H9 (cell line): Measurements from ENCODE around the gene YIPF2. TPM values are rescaled to one million over a fixed set of nuclear protein-coding genes. Genes with fewer than 3 reads are reported as not detected.
"Not testable (repeated sequence)": the region's sequence is repeated elsewhere in the genome, so short reads cannot be mapped to it uniquely, and the experiment has no call there.

Source experiments
- DNase-seq: peaks from one replicate; pipeline ENCODE4 v3.0.0-alpha.2; 2017
- H2AFZ ChIP-seq: one replicate; pipeline ENCODE4 v1.6.1; 2013; ENCODE audit warnings: mild to moderate bottlenecking, low read length, control low read depth, moderate library complexity
- H2AK5ac ChIP-seq: 2 replicates; pipeline ENCODE4 v1.6.1; 2013; ENCODE audit warnings: low read length, control low read depth, mixed read lengths; ENCODE audit not compliant: insufficient read length
- H2BK120ac ChIP-seq: one replicate; pipeline ENCODE4 v1.6.1; 2013; ENCODE audit warnings: low read depth, mild to moderate bottlenecking, low read length, control low read depth, inconsistent platforms; ENCODE audit not compliant: poor library complexity, severe bottlenecking
- H2BK12ac ChIP-seq: 2 replicates; pipeline ENCODE4 v1.6.1; 2013; ENCODE audit warnings: low read length, control low read depth, mixed read lengths, low read depth; ENCODE audit not compliant: insufficient read length
- H2BK15ac ChIP-seq: 2 replicates; pipeline ENCODE4 v1.6.1; 2013; ENCODE audit warnings: low read depth, low read length, control low read depth
- H2BK20ac ChIP-seq: one replicate; pipeline ENCODE4 v1.6.1; 2013; ENCODE audit warnings: low read depth, mild to moderate bottlenecking, low read length, control low read depth, inconsistent platforms; ENCODE audit not compliant: poor library complexity, severe bottlenecking
- H2BK5ac ChIP-seq: 2 replicates; pipeline ENCODE4 v1.6.1; 2013; ENCODE audit warnings: low read length, control low read depth, mixed read lengths; ENCODE audit not compliant: insufficient read length
- H3K14ac ChIP-seq: 2 replicates; pipeline ENCODE4 v1.6.1; 2013; ENCODE audit warnings: low read length, control low read depth; ENCODE audit not compliant: insufficient read depth
- H3K18ac ChIP-seq: 2 replicates; pipeline ENCODE4 v1.6.1; 2013; ENCODE audit warnings: low read depth, mild to moderate bottlenecking, mixed read lengths, low read length, control low read depth; ENCODE audit not compliant: insufficient read length
- H3K23ac ChIP-seq: 2 replicates; pipeline ENCODE4 v1.6.1; 2013; ENCODE audit warnings: low read length, control low read depth, mixed read lengths, low read depth; ENCODE audit not compliant: insufficient read length
- H3K23me2 ChIP-seq: 2 replicates; pipeline ENCODE4 v1.6.1; 2013; ENCODE audit warnings: low read depth, mild to moderate bottlenecking, mixed read lengths, low read length, control low read depth; ENCODE audit not compliant: insufficient read length, poor library complexity, severe bottlenecking
- H3K27ac ChIP-seq: 2 replicates; pipeline ENCODE4 v1.5.1; 2013; ENCODE audit warnings: low read length, control low read depth, mixed read lengths, low read depth; ENCODE audit not compliant: insufficient read length
- H3K27me3 ChIP-seq: 2 replicates; pipeline ENCODE4 v1.6.1; 2013; ENCODE audit warnings: low read length, control low read depth, inconsistent platforms; ENCODE audit not compliant: insufficient read depth
- H3K4ac ChIP-seq: 2 replicates; pipeline ENCODE4 v1.6.1; 2013; ENCODE audit warnings: low read depth, mild to moderate bottlenecking, control low read depth, inconsistent platforms, low read length, moderate library complexity
- H3K4me1 ChIP-seq: 2 replicates; pipeline ENCODE4 v1.6.1; 2013; ENCODE audit warnings: low read length, control low read depth, inconsistent platforms; ENCODE audit not compliant: insufficient read depth
- H3K4me2 ChIP-seq: 2 replicates; pipeline ENCODE4 v1.6.1; 2013; ENCODE audit warnings: low read length, control low read depth, mixed read lengths; ENCODE audit not compliant: insufficient read length, insufficient read depth
- H3K56ac ChIP-seq: 2 replicates; pipeline ENCODE4 v1.6.1; 2013; ENCODE audit warnings: low read depth, mild to moderate bottlenecking, mixed read lengths, low read length, control low read depth; ENCODE audit not compliant: insufficient read length
- H3K79me1 ChIP-seq: 2 replicates; pipeline ENCODE4 v1.6.1; 2013; ENCODE audit warnings: low read depth, mild to moderate bottlenecking, moderate library complexity, low read length, control low read depth, inconsistent platforms; ENCODE audit not compliant: insufficient read depth, poor library complexity, severe bottlenecking
- H3K79me2 ChIP-seq: 2 replicates; pipeline ENCODE4 v1.6.1; 2013; ENCODE audit warnings: low read length, control low read depth, inconsistent platforms; ENCODE audit not compliant: insufficient read depth
- H3K9ac ChIP-seq: 2 replicates; pipeline ENCODE4 v1.6.1; 2013; ENCODE audit warnings: low read length, control low read depth, mixed read lengths; ENCODE audit not compliant: insufficient read length; ENCODE audit errors: extremely low read depth
- H3K9me3 ChIP-seq: one replicate; pipeline ENCODE4 v1.6.1; 2013; ENCODE audit warnings: low read depth, low read length, inconsistent platforms; ENCODE audit not compliant: control insufficient read depth
- H3T11ph ChIP-seq: one replicate; pipeline ENCODE4 v1.6.1; 2013; ENCODE audit warnings: mild to moderate bottlenecking, low read length, control low read depth, inconsistent platforms
- H4K20me1 ChIP-seq: one replicate; pipeline ENCODE4 v1.6.1; 2013; ENCODE audit not compliant: control insufficient read depth, insufficient read length, insufficient read depth
- H4K5ac ChIP-seq: 2 replicates; pipeline ENCODE4 v1.6.1; 2013; ENCODE audit warnings: low read depth, mild to moderate bottlenecking, mixed read lengths, low read length, control low read depth; ENCODE audit not compliant: insufficient read length
- H4K8ac ChIP-seq: replicated peaks from 2 replicates; pipeline ENCODE4 v1.6.1; 2013; ENCODE audit warnings: low read length, control low read depth, mixed read lengths, low read depth; ENCODE audit not compliant: insufficient read length
- H4K91ac ChIP-seq: 2 replicates; pipeline ENCODE4 v1.6.1; 2013; ENCODE audit warnings: low read depth, mild to moderate bottlenecking, moderate library complexity, mixed read lengths, low read length, control low read depth; ENCODE audit not compliant: insufficient read length
- H3K27ac Mint-ChIP-seq, 3 experiments: 2 replicates in 2 of 3; 3 replicates in 1 of 3; pipeline ENCODE4 v1.8.0; 2020 to 2021; ENCODE audit warnings: mixed read lengths in 3 of 3, mild to moderate bottlenecking in 1 of 3, moderate library complexity in 1 of 3
- H3K27me3 Mint-ChIP-seq: 2 replicates; pipeline ENCODE4 v1.8.0; 2021; ENCODE audit warnings: low read depth, mild to moderate bottlenecking, moderate library complexity, mixed read lengths
- H3K36me3 Mint-ChIP-seq, 3 experiments: 2 replicates in 2 of 3; 3 replicates in 1 of 3; pipeline ENCODE4 v1.8.0; 2020 to 2021; ENCODE audit warnings: low read depth in 3 of 3, mixed read lengths in 3 of 3; ENCODE audit not compliant: insufficient read depth in 1 of 3
- H3K4me1 Mint-ChIP-seq, 2 experiments: 2 replicates each; pipeline ENCODE4 v1.8.0; 2020; ENCODE audit warnings: mixed read lengths in 2 of 2
- H3K4me3 Mint-ChIP-seq, 2 experiments: 2 replicates in 1 of 2; 3 replicates in 1 of 2; pipeline ENCODE4 v1.8.0; 2020 to 2021; ENCODE audit warnings: mild to moderate bottlenecking in 2 of 2, mixed read lengths in 2 of 2, moderate library complexity in 1 of 2
- H3K9me3 Mint-ChIP-seq, 2 experiments: 2 replicates in 1 of 2; 3 replicates in 1 of 2; pipeline ENCODE4 v1.8.0; 2020; ENCODE audit warnings: mild to moderate bottlenecking in 2 of 2, mixed read lengths in 2 of 2, moderate library complexity in 1 of 2
- WGBS: extraction: QIAGEN DNeasy Blood & Tissue Kit; methylation state at CpG from one replicate; pipeline ENCODE4 v1.1.7; 2013; ENCODE audit warnings: missing lambda C conversion rate, low lambda C conversion rate, mixed read lengths; ENCODE audit not compliant: insufficient read length; ENCODE audit errors: extremely low coverage; 5-methylcytosine and 5-hydroxymethylcytosine counted together
- total RNA-seq: library from RNA; stranded (reverse); gene quantifications from 2 replicates; pipeline ENCODE4 v1.2.1, GENCODE V29; 2021
- TF ChIP-seq, protein P1 (sequence below): fragments of 200-600 bp; sonication (generic); conservative IDR thresholded peaks from 3 replicates; pipeline ENCODE4 v1.8.0; 2021; ENCODE audit warnings: antibody characterized with exemption, mild to moderate bottlenecking

The YIPF2 gene
- total RNA-seq, 1 experiment from 2014 or later, result 58.2 TPM

DNA sequence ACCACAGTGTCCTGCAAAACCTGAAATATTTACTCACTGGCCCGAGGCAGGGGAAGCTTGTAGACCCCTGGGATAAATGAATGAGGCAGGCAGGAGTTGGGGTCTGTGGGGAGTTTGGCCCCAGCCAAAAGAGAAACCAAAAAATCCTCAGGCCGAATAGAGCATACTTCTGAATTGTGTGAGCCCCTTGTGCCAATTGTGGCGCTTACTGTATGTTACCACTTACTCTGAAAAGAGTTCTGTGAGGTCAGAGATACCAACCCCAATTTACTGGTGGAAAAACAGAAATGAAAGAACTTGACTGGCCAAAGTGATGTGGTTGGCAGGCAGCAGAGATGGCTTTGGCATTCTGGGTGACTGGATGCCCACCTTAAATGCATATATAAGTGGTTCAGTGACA, 50.2 kb downstream of the YIPF2 start:
- no CpG with 5 or more reads among the region's 3 CpGs for WGBS
- H3K9me3 Mint-ChIP-seq, result no peaks in the 10 kb centered on the region
- H3K4me1 Mint-ChIP-seq, result peaks cover 40 to 45% of the 10 kb centered on the region in 2 experiments
- peaks cover 7% of the 10 kb centered on the region for H3K79me1 ChIP-seq
- H4K5ac ChIP-seq, result no peak overlapping the region
- no peaks in the 10 kb centered on the region for H3K27me3 Mint-ChIP-seq
- H3K4me1 ChIP-seq, result peaks cover 11% of the 10 kb centered on the region; the same call in 1 of the 2 replicates
- H2AK5ac ChIP-seq, result peak overlapping the region; percentile 85
- DNase-seq, result no peak
- H3K14ac ChIP-seq, result no peak overlapping the region
- no peaks in the 10 kb centered on the region for H3K9me3 ChIP-seq
- TF ChIP-seq, protein P1, sequence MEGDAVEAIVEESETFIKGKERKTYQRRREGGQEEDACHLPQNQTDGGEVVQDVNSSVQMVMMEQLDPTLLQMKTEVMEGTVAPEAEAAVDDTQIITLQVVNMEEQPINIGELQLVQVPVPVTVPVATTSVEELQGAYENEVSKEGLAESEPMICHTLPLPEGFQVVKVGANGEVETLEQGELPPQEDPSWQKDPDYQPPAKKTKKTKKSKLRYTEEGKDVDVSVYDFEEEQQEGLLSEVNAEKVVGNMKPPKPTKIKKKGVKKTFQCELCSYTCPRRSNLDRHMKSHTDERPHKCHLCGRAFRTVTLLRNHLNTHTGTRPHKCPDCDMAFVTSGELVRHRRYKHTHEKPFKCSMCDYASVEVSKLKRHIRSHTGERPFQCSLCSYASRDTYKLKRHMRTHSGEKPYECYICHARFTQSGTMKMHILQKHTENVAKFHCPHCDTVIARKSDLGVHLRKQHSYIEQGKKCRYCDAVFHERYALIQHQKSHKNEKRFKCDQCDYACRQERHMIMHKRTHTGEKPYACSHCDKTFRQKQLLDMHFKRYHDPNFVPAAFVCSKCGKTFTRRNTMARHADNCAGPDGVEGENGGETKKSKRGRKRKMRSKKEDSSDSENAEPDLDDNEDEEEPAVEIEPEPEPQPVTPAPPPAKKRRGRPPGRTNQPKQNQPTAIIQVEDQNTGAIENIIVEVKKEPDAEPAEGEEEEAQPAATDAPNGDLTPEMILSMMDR, result no peak
- H3K56ac ChIP-seq, result no peak overlapping the region
- no peaks in the 10 kb centered on the region for H3K23me2 ChIP-seq
- H3K4ac ChIP-seq, result no peak overlapping the region
- no peak overlapping the region for H4K91ac ChIP-seq
- no peak overlapping the region for H2BK15ac ChIP-seq
- no peak overlapping the region; a peak in 1 of 5 replicates for H3K4me3 Mint-ChIP-seq
- H3K27me3 ChIP-seq, result no peaks in the 10 kb centered on the region
- H3K4me2 ChIP-seq, result no peak overlapping the region
- no peak overlapping the region for H3T11ph ChIP-seq
- no peak overlapping the region for H3K23ac ChIP-seq
- no peak overlapping the region for H3K9ac ChIP-seq
- H2BK12ac ChIP-seq, result no peak overlapping the region
- H3K18ac ChIP-seq, result no peak overlapping the region
- no peak overlapping the region for H4K8ac ChIP-seq
- peak overlapping the region; percentile 98 to 99 (median 98) for H3K27ac Mint-ChIP-seq
- H2AFZ ChIP-seq, result no peak overlapping the region
- H2BK120ac ChIP-seq, result no peak overlapping the region
- no peak overlapping the region for H2BK5ac ChIP-seq
- H3K27ac ChIP-seq, result no peak overlapping the region
- H2BK20ac ChIP-seq, result no peak overlapping the region
- peaks cover 5 to 24% (median 7%) of the 10 kb centered on the region in 3 experiments; a peak in 5 of 7 replicates for H3K36me3 Mint-ChIP-seq
- H4K20me1 ChIP-seq, result peaks cover 3% of the 10 kb centered on the region
- peaks cover 34% of the 10 kb centered on the region; the same call in 1 of the 2 replicates for H3K79me2 ChIP-seq

DNA sequence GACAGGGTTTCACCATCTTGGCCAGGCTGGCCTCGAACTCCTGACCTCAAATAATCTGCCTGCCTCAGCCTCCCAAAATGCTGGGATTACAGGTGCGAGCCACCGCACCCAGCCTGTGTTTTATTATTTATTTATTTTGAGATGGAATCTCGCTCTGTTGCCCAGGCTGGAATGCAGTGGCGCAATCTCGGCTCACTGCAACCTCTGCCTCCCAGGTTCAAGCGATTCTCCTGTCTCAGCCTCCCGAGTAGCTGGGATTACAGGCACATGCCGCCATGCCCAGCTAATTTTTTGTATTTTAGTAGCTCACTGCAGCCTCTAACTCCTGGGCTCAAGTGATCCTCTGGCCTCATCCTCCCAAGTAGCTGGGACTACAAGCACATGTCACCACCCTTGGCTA, 50.8 kb downstream of the YIPF2 start:
- not testable (repeated sequence) for H4K91ac ChIP-seq, H2AK5ac ChIP-seq, H3K9me3 Mint-ChIP-seq, H3K27me3 ChIP-seq, H2BK120ac ChIP-seq, H4K5ac ChIP-seq, H3K23ac ChIP-seq, H3K9ac ChIP-seq, H3T11ph ChIP-seq, H3K4me2 ChIP-seq, H3K18ac ChIP-seq, H3K4me3 Mint-ChIP-seq, H3K14ac ChIP-seq, H4K8ac ChIP-seq, H3K27me3 Mint-ChIP-seq, H2BK20ac ChIP-seq, H3K27ac ChIP-seq, H3K56ac ChIP-seq, H2BK5ac ChIP-seq, H3K23me2 ChIP-seq, H2BK15ac ChIP-seq, H3K79me1 ChIP-seq, H3K4ac ChIP-seq, H4K20me1 ChIP-seq, H2AFZ ChIP-seq, DNase-seq, H3K9me3 ChIP-seq
- WGBS, result no CpG with 5 or more reads among the region's 9 CpGs
- H3K36me3 Mint-ChIP-seq, result peaks cover 6 to 27% (median 7%) of the 10 kb centered on the region in 3 experiments; a peak in 6 of 7 replicates
- Histone ChIP-seq H2BK12ac (peak overlapping the region; percentile 68), H3K79me2 (peaks cover 36% of the 10 kb centered on the region; the same call in 1 of the 2 replicates), H3K4me1 (peaks cover 11% of the 10 kb centered on the region; the same call in 1 of the 2 replicates)
- peaks cover 43 to 47% of the 10 kb centered on the region in 2 experiments for H3K4me1 Mint-ChIP-seq
- H3K27ac Mint-ChIP-seq, result peak overlapping the region; percentile 98 to 99 (median 98)
